Keratinocyte (primary cell): Measurements from ENCODE around the gene DHX38. TPM values are rescaled to one million over a fixed set of nuclear protein-coding genes. Genes with fewer than 3 reads are reported as not detected.

Experiments used
- DNase-seq: peaks from one replicate; pipeline ENCODE4 v3.0.0-alpha.2; 2011; ENCODE audit warnings: low read depth, missing footprints, low spot score
- FAIRE-seq: peaks from 2 replicates; lab custom pipeline; 2011; peaks lifted over from hg19 to GRCh38; lab: Jason Lieb, UNC
- H2AFZ ChIP-seq: 2 replicates; pipeline ENCODE4 v1.6.0; 2012; ENCODE audit warnings: low read length, control low read depth, inconsistent platforms; ENCODE audit not compliant: control insufficient read depth
- H3K27ac ChIP-seq: 2 replicates; pipeline ENCODE4 v1.5.1; 2011; ENCODE audit warnings: low read length; ENCODE audit not compliant: control insufficient read depth, insufficient read depth
- H3K27me3 ChIP-seq: 3 replicates; pipeline ENCODE4 v1.6.0; 2011; ENCODE audit warnings: low read length; ENCODE audit not compliant: control insufficient read depth, insufficient read depth; ENCODE audit errors: extremely low read depth
- H3K36me3 ChIP-seq, 2 experiments: 2 replicates in 1 of 2; 3 replicates in 1 of 2; pipeline ENCODE4 v1.5.1; 2011; ENCODE audit warnings: low read length in 2 of 2, mild to moderate bottlenecking in 1 of 2; ENCODE audit not compliant: control insufficient read depth in 2 of 2, insufficient read depth in 2 of 2; ENCODE audit errors: extremely low read depth in 1 of 2
- H3K4me1 ChIP-seq: 3 replicates; pipeline ENCODE4 v1.5.1; 2011; ENCODE audit warnings: low read length; ENCODE audit not compliant: control insufficient read depth, insufficient read depth; ENCODE audit errors: extremely low read depth
- H3K4me2 ChIP-seq: 3 replicates; pipeline ENCODE4 v1.6.0; 2011; ENCODE audit warnings: low read depth, low read length; ENCODE audit not compliant: control insufficient read depth, insufficient read depth; ENCODE audit errors: extremely low read depth
- H3K4me3 ChIP-seq, 3 experiments: fragments of 200-600 bp in 1 of 3; sonication (generic) in 1 of 3; 2 replicates in 2 of 3; 3 replicates in 1 of 3; pipeline ENCODE4 v1.5.1; 2011 to 2016; ENCODE audit warnings: low read length in 3 of 3, mild to moderate bottlenecking in 3 of 3, control low read depth in 2 of 3, inconsistent platforms in 1 of 3, low read depth in 1 of 3, mixed read lengths in 1 of 3, mixed run types in 1 of 3, moderate library complexity in 1 of 3; ENCODE audit not compliant: control insufficient read depth in 2 of 3, insufficient read depth in 2 of 3; ENCODE audit errors: extremely low read depth in 1 of 3
- H3K79me2 ChIP-seq: 2 replicates; pipeline ENCODE4 v1.6.0; 2012; ENCODE audit warnings: low read length; ENCODE audit not compliant: control insufficient read depth, insufficient read depth
- H3K9ac ChIP-seq: 3 replicates; pipeline ENCODE4 v1.6.0; 2011; ENCODE audit warnings: low read length; ENCODE audit not compliant: control insufficient read depth, insufficient read depth; ENCODE audit errors: extremely low read depth
- H3K9me1 ChIP-seq: 3 replicates; pipeline ENCODE4 v1.6.0; 2011; ENCODE audit warnings: low read length; ENCODE audit not compliant: control insufficient read depth, insufficient read depth; ENCODE audit errors: extremely low read depth
- H3K9me3 ChIP-seq: 2 replicates; pipeline ENCODE4 v1.5.1; 2012; ENCODE audit warnings: low read depth, low read length; ENCODE audit not compliant: control insufficient read depth
- H4K20me1 ChIP-seq: 3 replicates; pipeline ENCODE4 v1.6.0; 2011; ENCODE audit warnings: low read length; ENCODE audit not compliant: control insufficient read depth, insufficient read depth; ENCODE audit errors: extremely low read depth
- EZH2 ChIP-seq: IDR thresholded peaks from one replicate; pipeline ENCODE4 v1.6.1; 2012; ENCODE audit warnings: inconsistent platforms, mild to moderate bottlenecking, low read length, moderate library complexity
- dilution Hi-C: fragments of 300-500 bp; cut with MboI; formaldehyde crosslinking; loops from one replicate; pipeline ENCODE4 v1.7.0; 2020; ENCODE audit warnings: low sequenced_read_pairs; ENCODE audit not compliant: extremely low pct_ligation_motif_present
- polyA plus RNA-seq, 5 experiments: library from polyadenylated mRNA; depleted of rRNA in 3 of 5; stranded (reverse) in 3 of 5; stranded (forward) in 1 of 5; unstranded in 1 of 5; fragments of >200 nt; gene quantifications; 1 replicate in 1 of 5; 2 replicates in 3 of 5; 3 replicates in 1 of 5; pipeline versions ENCODE4 v1.2.1 to v1.2.3, GENCODE V29; 2011 to 2012; ENCODE audit warnings: missing spikeins in 2 of 5, low read depth in 1 of 5, low replicate concordance in 1 of 5
- TF ChIP-seq, protein P1 (sequence below), 3 experiments: IDR thresholded peaks in 1 of 3; conservative IDR thresholded peaks in 1 of 3; optimal IDR thresholded peaks in 1 of 3; 2 replicates in 2 of 3; 3 replicates in 1 of 3; pipeline versions ENCODE3 to v1.5.1; 2011; ENCODE audit warnings: low read length in 3 of 3, mild to moderate bottlenecking in 3 of 3, moderate library complexity in 2 of 3, control low read depth in 1 of 3, inconsistent platforms in 1 of 3; ENCODE audit not compliant: insufficient read depth in 2 of 3; ENCODE audit errors: extremely low read depth in 1 of 3

Gene DHX38
- polyA plus RNA-seq, 1 donor (not counting 4 experiments of a cell fraction or from before 2014, with no cell fraction given): 25.9 TPM

DNA sequence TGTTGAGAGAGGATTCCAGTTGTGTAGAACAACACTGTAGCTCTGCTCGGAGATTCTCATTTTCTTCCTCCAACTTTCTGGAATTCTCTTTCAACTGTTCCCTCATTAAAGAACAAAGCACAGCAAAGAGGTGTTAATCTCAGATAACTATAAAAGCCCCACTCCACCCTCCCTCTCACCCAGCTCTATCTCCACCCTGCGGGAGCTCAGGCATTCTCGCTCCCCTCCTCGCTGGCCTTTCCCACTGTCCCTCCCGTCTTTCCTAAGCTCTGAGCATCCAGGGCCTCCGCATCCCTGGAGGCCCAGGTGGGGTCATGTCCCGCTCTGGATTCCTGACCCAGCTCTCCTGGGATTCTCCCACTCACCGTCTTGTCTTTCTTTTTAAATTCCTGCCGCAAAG is 35.1 kb downstream of the DHX38 start:
- FAIRE-seq (no peak), DNase-seq (no peak)
- Histone ChIP-seq H3K9me3 (no peaks in the 10 kb centered on the region), H3K36me3 (no peaks in the 10 kb centered on the region), H3K9me1 (no peaks in the 10 kb centered on the region), H4K20me1 (no peaks in the 10 kb centered on the region), H2AFZ (no peak overlapping the region), H3K27me3 (no peaks in the 10 kb centered on the region), H3K79me2 (no peaks in the 10 kb centered on the region), H3K9ac (no peak overlapping the region), H3K27ac (no peak overlapping the region), H3K4me3 (no peak overlapping the region), H3K4me1 (no peaks in the 10 kb centered on the region), H3K4me2 (no peak overlapping the region)
- TF ChIP-seq, protein P1, sequence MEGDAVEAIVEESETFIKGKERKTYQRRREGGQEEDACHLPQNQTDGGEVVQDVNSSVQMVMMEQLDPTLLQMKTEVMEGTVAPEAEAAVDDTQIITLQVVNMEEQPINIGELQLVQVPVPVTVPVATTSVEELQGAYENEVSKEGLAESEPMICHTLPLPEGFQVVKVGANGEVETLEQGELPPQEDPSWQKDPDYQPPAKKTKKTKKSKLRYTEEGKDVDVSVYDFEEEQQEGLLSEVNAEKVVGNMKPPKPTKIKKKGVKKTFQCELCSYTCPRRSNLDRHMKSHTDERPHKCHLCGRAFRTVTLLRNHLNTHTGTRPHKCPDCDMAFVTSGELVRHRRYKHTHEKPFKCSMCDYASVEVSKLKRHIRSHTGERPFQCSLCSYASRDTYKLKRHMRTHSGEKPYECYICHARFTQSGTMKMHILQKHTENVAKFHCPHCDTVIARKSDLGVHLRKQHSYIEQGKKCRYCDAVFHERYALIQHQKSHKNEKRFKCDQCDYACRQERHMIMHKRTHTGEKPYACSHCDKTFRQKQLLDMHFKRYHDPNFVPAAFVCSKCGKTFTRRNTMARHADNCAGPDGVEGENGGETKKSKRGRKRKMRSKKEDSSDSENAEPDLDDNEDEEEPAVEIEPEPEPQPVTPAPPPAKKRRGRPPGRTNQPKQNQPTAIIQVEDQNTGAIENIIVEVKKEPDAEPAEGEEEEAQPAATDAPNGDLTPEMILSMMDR (optimal IDR thresholded peaks at IDR 0.05 in 1 of 3, IDR thresholded peaks at IDR 0.05 in 1 of 3, conservative IDR thresholded peaks at IDR 0.05 in 1 of 3; ENCODE audit: extremely low read depth in 1 of 3, insufficient read depth in 2 of 3, low read length in 3 of 3): no peak
- dilution Hi-C loops: no loop called here

DNA sequence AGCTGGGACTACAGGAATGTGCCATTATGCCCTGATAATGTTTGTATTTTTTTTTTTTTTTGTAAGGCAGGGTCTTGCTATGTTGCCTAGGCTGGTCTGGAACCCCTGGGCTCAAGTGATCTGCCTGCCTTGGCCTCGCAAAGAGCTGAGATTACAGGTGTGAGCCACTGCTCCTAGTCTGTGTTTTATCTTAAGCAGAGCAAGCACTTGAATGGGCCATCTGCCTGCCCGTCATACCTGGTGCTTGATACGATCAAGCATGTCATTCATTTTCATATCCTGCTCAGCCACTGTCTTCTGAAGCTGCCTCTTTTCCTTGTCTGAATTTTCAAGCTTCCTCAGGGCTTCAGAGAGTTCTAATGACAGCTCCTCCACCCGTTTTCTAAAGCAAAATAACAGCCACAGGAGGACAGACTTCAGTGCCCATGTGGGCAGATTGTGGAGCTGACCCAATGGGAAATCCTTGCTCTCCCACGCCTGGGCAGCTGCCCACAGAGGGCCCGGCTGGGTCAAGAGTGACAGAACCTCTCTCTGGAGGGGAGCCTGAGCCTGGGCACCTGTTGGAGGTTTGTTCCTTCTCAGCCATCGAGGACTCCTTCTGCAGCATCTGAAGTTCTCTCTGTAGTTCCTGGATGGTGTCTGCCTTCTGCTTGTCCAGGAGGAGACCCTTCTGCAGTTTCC is 36.5 kb downstream of the DHX38 start:
- no peaks in the 10 kb centered on the region for H3K27me3 ChIP-seq
- H3K4me3 ChIP-seq: no peak overlapping the region

More for the DNA sequence above, 36.5 kb downstream of the DHX38 start:
- Histone ChIP-seq H3K9ac (no peak overlapping the region), H3K79me2 (no peaks in the 10 kb centered on the region), H3K27ac (no peak overlapping the region), H3K4me1 (no peaks in the 10 kb centered on the region), H2AFZ (no peak overlapping the region), H3K9me1 (no peaks in the 10 kb centered on the region), H3K4me2 (no peak overlapping the region), H3K36me3 (no peaks in the 10 kb centered on the region), H4K20me1 (no peaks in the 10 kb centered on the region), H3K9me3 (no peaks in the 10 kb centered on the region)
- dilution Hi-C loops: no loop called here
- no peak for FAIRE-seq
- DNase-seq: no peak
- TF ChIP-seq EZH2: no peak
- TF ChIP-seq, protein P1 (optimal IDR thresholded peaks at IDR 0.05 in 1 of 3, IDR thresholded peaks at IDR 0.05 in 1 of 3, conservative IDR thresholded peaks at IDR 0.05 in 1 of 3; ENCODE audit: extremely low read depth in 1 of 3, insufficient read depth in 2 of 3, low read length in 3 of 3): no peak
